ENCODE measurements around the gene PTPA. TPM values are rescaled to one million over a fixed set of nuclear protein-coding genes. Genes with fewer than 3 reads are reported as not detected.

Gene PTPA
- total and polyA plus RNA-seq, 2 donors (not counting 3 experiments of a cell fraction or from before 2014, with no cell fraction given), result 97.7 to 121 TPM

- Histone ChIP-seq H3K9me3 (replicated peaks; ENCODE audit: control insufficient read depth, insufficient read depth, low read length) (no peaks in the 10 kb centered on the region), H4K20me1 (replicated peaks; ENCODE audit: control insufficient read depth, extremely low read depth, insufficient read depth, low read length) (no peaks in the 10 kb centered on the region), H3K27me3 (ENCODE audit: control insufficient read depth in 2 of 2, insufficient read depth in 2 of 2, low read length in 2 of 2) (no peaks in the 10 kb centered on the region), H3K36me3 (ENCODE audit: control insufficient read depth in 2 of 2, extremely low read depth in 1 of 2, insufficient read depth in 2 of 2, low read length in 2 of 2) (peaks cover 0 to 2% of the 10 kb centered on the region in 2 experiments), H3K4me3 (replicated peaks in 1 of 3; ENCODE audit: insufficient read depth in 1 of 3, low read depth in 1 of 3, low read length in 3 of 3) (no peak overlapping the region), H2AFZ (ENCODE audit: low read depth, low read length) (no peak overlapping the region), H3K9ac (replicated peaks; ENCODE audit: extremely low read depth, insufficient read depth, low read length) (no peak overlapping the region), H3K9me1 (replicated peaks; ENCODE audit: control insufficient read depth, extremely low read depth, insufficient read depth, low read length) (no peaks in the 10 kb centered on the region), H3K4me1 (ENCODE audit: control insufficient read depth, extremely low read depth, insufficient read depth, low read length) (no peaks in the 10 kb centered on the region), H3K4me2 (ENCODE audit: insufficient read depth, low read length) (no peak overlapping the region), H3K79me2 (ENCODE audit: control insufficient read depth, insufficient read depth, low read length) (no peaks in the 10 kb centered on the region), H3K27ac (ENCODE audit: insufficient read depth, low read depth, low read length) (no peak overlapping the region)
- no TSS peak for BruUV-seq (replicated peaks)
- CTCF ChIA-PET, result interaction anchor here (0.6 kb wide), 1 partner anchor 382 kb away, joined by 3 read pairs; no protein-coding TSS in a partner anchor
- intact Hi-C loops (cut with micrococcal nuclease) (no loop called here), dilution Hi-C loops (cut with MboI; ENCODE audit: extremely low pct_ligation_motif_present, low sequenced_read_pairs) (no loop called here)
- POLR2A ChIA-PET, result interaction anchor here (0.6 kb wide), 1 partner anchor 70 kb away, joined by 5 read pairs; the partner anchor contains the start of gene SH3GLB2
- DNase-seq (ENCODE audit: low read depth, low spot score), result no peak
- FAIRE-seq, result no peak
- no peak for TF ChIP-seq JUN (IDR thresholded peaks at IDR 0.05; ENCODE audit: borderline replicate concordance, insufficient read depth, insufficient read length, low read depth)
- no peak for TF ChIP-seq MYC (IDR thresholded peaks at IDR 0.05; ENCODE audit: low read depth, low read length)
- TF ChIP-seq POLR2A (IDR thresholded peaks at IDR 0.05; ENCODE audit: low read depth, low read length), result no peak
- no peak for TF ChIP-seq FOS (IDR thresholded peaks at IDR 0.05; ENCODE audit: borderline replicate concordance, insufficient read depth, low read length)
- TF ChIP-seq CTCF (IDR thresholded peaks at IDR 0.05; ENCODE audit: extremely low read depth in 1 of 2, insufficient read depth in 1 of 2, low read depth in 1 of 2, low read length in 2 of 2), result no peak
Observed at GRCh38 chr9:129097671-129098306, 13.4 kb upstream of the PTPA start.

GRCh38 chr9:129098328-129098727 is 12.9 kb upstream of the PTPA start:
- Histone ChIP-seq H3K9me1 (replicated peaks; ENCODE audit: control insufficient read depth, extremely low read depth, insufficient read depth, low read length) (no peaks in the 10 kb centered on the region), H3K4me3 (replicated peaks in 1 of 3; ENCODE audit: insufficient read depth in 1 of 3, low read depth in 1 of 3, low read length in 3 of 3) (no peak overlapping the region), H3K27me3 (ENCODE audit: control insufficient read depth in 2 of 2, insufficient read depth in 2 of 2, low read length in 2 of 2) (no peaks in the 10 kb centered on the region), H3K79me2 (ENCODE audit: control insufficient read depth, insufficient read depth, low read length) (no peaks in the 10 kb centered on the region), H3K4me2 (ENCODE audit: insufficient read depth, low read length) (no peak overlapping the region), H4K20me1 (replicated peaks; ENCODE audit: control insufficient read depth, extremely low read depth, insufficient read depth, low read length) (no peaks in the 10 kb centered on the region), H3K36me3 (ENCODE audit: control insufficient read depth in 2 of 2, extremely low read depth in 1 of 2, insufficient read depth in 2 of 2, low read length in 2 of 2) (peaks cover 0 to 2% of the 10 kb centered on the region in 2 experiments), H3K9ac (replicated peaks; ENCODE audit: extremely low read depth, insufficient read depth, low read length) (no peak overlapping the region), H2AFZ (ENCODE audit: low read depth, low read length) (no peak overlapping the region), H3K27ac (ENCODE audit: insufficient read depth, low read depth, low read length) (no peak overlapping the region), H3K4me1 (ENCODE audit: control insufficient read depth, extremely low read depth, insufficient read depth, low read length) (no peaks in the 10 kb centered on the region), H3K9me3 (replicated peaks; ENCODE audit: control insufficient read depth, insufficient read depth, low read length) (no peaks in the 10 kb centered on the region)
- intact Hi-C loops (cut with micrococcal nuclease) (no loop called here), dilution Hi-C loops (cut with MboI; ENCODE audit: extremely low pct_ligation_motif_present, low sequenced_read_pairs) (no loop called here)
- no peak for TF ChIP-seq EZH2 (IDR thresholded peaks at IDR 0.05; ENCODE audit: borderline replicate concordance, low read depth, low read length, severe bottlenecking)
- TF ChIP-seq MAX (IDR thresholded peaks at IDR 0.05; ENCODE audit: insufficient read depth, insufficient read length), result no peak
- TF ChIP-seq POLR2A (IDR thresholded peaks at IDR 0.05; ENCODE audit: low read depth, low read length), result no peak
- TF ChIP-seq FOS (IDR thresholded peaks at IDR 0.05; ENCODE audit: borderline replicate concordance, insufficient read depth, low read length), result no peak
- TF ChIP-seq MYC (IDR thresholded peaks at IDR 0.05; ENCODE audit: low read depth, low read length), result no peak
- no peak for TF ChIP-seq JUN (IDR thresholded peaks at IDR 0.05; ENCODE audit: borderline replicate concordance, insufficient read depth, insufficient read length, low read depth)
- no peak for TF ChIP-seq GATA2 (IDR thresholded peaks at IDR 0.05; ENCODE audit: insufficient read depth, insufficient read length, low read depth, low read length)
- TF ChIP-seq POLR2AphosphoS5 (IDR thresholded peaks at IDR 0.05; ENCODE audit: insufficient read depth, low read depth, low read length), result no peak
- TF ChIP-seq CTCF (IDR thresholded peaks at IDR 0.05; ENCODE audit: extremely low read depth in 1 of 2, insufficient read depth in 1 of 2, low read depth in 1 of 2, low read length in 2 of 2), result no peak
- FAIRE-seq (no peak), DNase-seq (ENCODE audit: low read depth, low spot score) (no peak)
- BruUV-seq (replicated peaks), result no TSS peak
- ChIA-PET CTCF (interaction anchor here (0.6 kb wide), 1 partner anchor 382 kb away, joined by 3 read pairs; no protein-coding TSS in a partner anchor), POLR2A (interaction anchor here (0.6 kb wide), 1 partner anchor 70 kb away, joined by 5 read pairs; the partner anchor contains the start of gene SH3GLB2)

Data from endothelial cell of umbilical vein (primary cell).